GM12873 (cell line): ENCODE data around the gene TGFBI.

ENCODE experiments used
- CTCF ChIP-seq: IDR thresholded peaks from 2 replicates; pipeline ENCODE4 v1.5.1; 2012; ENCODE audit warnings: low read depth, mild to moderate bottlenecking, moderate library complexity, low read length, control low read depth; ENCODE audit not compliant: insufficient read depth; ENCODE audit errors: missing control alignments

Gene TGFBI

DNA sequence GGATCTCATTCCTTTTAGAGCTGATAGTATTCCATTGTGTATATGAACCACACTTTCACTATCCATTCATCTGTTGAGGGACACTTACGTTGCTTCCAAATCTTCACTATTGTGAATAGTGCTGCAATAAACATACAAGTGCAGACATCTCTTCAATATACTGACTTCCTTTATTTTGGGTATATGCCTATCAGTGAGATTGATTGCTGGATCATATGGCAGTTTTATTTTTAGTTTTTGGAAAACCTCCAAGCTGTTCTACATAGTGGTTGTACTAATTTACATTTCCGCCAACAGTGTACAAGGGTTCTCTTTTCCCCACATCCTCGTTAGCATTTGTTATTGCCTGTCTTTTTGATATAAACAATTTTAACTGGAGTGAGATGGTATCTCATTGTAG is 40.2 kb upstream of the TGFBI start:
- TF ChIP-seq CTCF = no peak

DNA sequence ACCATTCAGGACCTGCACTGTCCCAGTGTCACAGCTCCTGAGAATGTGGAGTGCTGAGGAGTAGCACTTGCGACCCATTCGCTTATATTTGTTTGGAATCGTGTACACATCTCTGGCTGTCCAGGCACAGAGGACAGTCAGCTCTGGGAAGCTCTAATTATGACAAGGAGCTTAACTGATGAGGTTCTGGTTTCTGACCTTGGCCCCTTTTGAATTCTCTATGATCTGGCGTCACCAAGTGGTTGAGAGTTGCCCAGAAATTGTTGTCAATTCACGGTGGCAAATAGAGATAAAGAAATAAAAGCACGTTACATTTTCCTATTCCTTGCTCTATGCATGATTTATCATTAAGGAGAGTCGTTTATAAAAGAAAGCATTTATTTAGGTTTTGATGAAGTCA is 39.1 kb upstream of the TGFBI start:
- no peak for TF ChIP-seq CTCF

DNA sequence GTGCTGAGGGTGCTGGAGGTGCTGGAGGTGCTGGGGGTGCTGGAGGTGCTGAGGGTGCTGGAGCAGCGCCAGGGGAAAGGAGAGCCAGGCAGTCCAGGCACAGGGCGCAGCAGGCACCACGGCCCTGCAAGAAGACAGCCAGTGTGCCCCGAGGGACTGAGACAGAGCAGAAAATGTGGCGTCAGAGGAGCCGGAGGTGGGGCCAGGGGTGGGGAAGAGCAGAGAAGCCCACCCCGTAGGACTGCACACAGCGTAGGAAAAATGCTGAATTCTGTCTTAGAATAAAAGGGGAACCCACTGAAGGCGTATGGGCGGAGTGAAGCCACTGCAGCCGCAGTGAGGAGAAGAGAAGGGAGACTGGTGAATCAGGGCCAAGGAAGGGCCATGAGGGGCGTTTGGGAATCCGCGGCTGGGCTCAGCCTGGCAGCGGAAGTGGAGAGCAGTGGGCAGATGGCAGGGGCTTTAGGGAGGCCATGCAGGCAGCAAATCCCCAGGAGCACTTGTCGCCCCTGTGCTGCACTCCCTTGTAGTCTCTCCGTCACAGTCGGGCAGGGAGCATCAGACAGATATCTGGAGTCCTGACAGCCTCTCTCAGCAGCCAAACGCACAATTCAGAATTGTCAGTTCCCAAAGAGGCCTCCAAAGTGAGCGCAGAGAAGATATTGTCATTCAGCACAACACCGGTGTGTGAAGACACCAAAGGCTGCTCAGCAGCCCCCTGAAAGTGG is 38.1 kb upstream of the TGFBI start:
- no peak for TF ChIP-seq CTCF

DNA sequence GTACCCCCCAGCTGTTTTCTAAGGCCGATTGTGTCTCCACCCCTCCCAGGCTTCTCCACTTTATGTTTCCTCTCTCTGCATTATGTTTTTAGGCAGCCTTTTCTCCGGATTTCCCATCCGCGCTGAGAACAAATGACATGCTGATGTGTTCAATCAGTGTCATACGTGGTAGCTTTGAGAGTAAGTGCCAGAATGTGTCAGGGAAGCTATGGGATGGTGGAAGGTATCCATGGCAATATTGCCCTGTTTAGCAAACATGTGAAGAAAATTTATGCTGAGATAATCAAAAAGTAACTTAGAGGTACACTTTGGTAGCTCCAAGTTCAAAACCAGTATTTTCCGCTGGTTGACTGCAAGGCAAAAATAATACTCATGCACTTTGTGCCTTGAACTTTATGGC is 37.4 kb upstream of the TGFBI start:
- no peak for TF ChIP-seq CTCF

DNA sequence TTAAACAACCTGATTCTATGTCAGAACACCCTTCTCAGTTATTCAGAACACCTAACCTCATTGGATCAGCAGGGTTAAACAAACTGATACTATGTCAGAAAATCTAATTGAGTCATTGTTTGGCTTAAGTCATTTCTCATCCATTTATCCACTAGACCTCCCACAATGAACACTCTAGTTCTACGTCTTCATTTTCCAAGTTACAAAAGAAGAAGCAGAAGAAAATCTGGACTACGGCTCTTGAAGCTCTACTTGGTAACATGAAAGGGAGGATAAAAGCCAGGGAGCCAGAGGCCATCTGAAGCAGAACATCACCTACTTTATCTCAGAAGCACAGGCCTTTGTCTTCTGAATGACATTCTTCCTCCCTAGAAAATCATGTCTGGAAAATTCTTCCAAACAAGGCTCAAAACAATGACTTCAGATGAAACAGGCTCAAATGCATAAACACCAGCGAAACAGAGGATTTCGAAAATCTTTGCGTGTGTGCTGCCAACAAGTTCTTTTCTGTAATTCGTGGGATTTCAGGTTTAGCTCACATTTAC is 35.4 kb upstream of the TGFBI start:
- TF ChIP-seq CTCF = no peak

DNA sequence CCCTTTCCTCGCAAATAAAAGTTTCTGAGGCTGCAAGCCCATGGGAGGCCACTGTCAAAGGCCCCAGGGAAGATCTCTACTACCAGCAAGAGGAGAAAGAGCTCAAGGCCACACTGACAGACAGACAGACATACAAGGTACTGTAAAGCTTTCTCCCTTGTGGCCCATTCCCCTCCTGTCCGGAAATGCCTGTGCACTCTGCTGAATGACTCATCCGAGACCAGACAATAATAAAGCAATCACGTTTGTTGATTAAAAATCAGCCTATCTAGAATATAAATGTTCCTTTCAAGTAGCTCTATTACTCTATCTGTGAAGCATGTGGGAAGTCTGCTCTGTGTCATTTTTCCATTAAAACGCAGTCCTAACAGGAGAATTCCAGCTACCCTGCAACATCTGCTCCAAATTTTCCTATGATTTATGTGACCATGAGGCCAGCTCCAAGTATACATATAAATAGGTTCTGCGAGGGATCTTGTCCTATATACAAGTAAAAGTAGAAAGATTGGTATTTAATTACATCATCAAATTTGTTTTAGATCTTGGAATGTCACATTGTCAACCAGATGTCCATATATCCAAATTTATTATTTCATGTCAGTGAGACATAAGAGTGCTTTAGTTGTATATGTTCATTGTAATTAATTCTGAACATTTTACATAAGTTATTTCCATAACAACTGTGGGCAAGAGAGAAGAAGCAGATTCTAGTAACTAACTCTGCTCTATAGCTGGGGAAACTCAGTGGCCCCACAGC is 34.7 kb upstream of the TGFBI start:
- no peak for TF ChIP-seq CTCF

DNA sequence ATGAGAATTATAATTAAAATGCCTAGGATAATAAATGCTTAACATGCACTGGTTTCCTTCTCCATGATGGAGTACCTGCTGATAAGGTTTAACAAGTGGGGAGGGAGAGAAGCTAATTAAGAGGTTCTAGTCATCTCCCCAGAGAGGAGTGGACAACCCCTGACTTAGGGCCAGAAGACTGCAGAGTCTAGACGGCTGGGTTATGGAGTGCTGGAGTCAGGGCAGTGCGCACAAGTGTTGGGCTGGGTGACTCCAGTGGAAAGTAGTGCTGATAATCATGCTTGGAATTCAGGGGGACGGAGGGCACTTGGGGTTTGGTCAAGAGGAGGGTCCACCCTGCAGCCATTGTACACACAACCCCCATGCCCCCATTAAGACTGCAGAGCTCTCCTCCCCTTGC is 32.8 kb upstream of the TGFBI start:
- no peak for TF ChIP-seq CTCF
